Renal cortex interstitium (tissue), 11 donors: ENCODE measurements around the gene ITPRID1. TPM values are rescaled to one million over a fixed set of nuclear protein-coding genes. Genes with fewer than 3 reads are reported as not detected.

Experiments used
- DNase-seq, 11 donors: peaks; one replicate each; pipeline ENCODE4 v3.0.0-alpha.2; 2013; ENCODE audit warnings: low read depth in 9 of 11, low spot score in 4 of 11; ENCODE audit errors: extremely low read depth in 1 of 11
- polyA plus RNA-seq, 3 donors: library from polyadenylated mRNA; unstranded; fragments of 120-200 nt; gene quantifications; one replicate each; pipeline ENCODE4 v1.2.1, GENCODE V29; 2013; ENCODE audit not compliant: insufficient read length in 3 of 3

The ITPRID1 gene
- polyA plus RNA-seq, 3 donors = not detected

DNA sequence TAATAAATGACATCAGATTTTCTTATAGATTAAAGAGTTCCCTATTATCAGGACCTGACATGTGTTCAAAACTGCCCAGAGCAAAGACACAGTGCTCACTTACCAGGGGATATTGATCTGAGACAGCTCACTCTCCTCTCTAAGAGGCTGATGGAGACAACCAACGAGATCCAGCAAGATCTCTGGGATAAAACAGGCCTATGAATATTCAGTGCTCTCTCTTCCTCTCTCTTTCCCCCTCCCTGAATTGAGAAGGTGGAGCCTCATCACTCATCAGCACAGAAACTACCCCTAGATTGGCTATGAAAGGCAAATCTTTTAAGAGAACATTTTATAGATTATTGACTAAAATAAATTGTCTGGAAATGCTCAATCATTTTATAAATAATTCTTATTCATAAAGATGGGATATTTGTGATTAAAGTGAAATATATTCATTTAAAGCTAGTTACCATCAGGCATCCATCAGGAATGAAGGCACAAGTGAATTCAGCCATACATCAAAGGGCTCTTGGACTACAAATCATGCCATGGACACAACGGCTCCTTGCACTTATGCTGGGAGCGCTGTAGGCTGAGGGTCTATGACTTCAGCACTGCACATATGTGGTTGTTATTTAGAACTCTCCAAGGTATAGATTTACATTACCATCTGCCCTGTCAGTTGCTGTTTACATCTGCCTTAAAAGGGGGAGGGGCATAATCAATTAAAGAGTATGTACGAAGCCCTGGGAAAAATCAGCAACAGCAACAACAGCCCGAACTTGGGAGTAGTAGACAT lies 169.7 kb downstream of the ITPRID1 start:
- DNase-seq = no peak

DNA sequence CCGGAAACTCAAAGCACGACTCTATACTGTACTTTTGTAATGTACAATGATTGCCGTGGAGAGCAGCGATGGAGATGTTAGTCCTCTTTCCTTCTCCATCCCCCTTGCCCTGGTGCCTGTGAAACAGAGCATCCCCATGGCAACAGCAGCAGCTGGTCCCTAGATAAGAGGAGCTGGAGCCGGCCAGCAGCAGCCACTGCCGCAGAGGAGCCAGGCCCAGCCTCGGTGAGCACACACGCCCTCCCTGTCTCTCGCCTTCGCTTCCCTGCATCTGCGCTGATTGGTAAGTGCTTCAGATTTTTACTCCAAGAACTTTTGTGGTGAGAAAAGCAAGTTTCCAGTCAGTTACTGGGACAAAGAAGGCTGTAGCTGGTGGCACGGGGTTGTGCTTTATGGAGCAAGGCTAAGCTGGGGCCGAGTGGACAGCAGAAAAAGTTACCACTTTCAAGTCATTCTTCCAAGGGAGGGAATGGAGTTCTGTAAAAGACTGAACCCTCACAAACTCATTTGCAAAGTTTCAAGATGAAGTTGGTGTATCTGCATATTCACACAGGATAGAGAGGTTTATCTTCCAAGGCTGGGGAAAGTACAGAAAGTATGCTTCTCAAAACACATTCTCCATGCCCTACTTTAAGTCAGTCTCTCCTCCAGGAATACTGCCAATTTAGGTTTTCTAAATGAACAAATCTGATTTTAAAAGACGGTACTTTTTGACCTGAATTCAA lies 173.3 kb downstream of the ITPRID1 start, which contains the start of gene PPP1R17:
Gene PPP1R17 (plus strand): TSS at position 192 of the 725 bp plus-strand sequence. CDS start 5,227 bp downstream, outside the sequence.
- DNase-seq = peak in 2 of 11 donors; percentile 5 to 7

DNA sequence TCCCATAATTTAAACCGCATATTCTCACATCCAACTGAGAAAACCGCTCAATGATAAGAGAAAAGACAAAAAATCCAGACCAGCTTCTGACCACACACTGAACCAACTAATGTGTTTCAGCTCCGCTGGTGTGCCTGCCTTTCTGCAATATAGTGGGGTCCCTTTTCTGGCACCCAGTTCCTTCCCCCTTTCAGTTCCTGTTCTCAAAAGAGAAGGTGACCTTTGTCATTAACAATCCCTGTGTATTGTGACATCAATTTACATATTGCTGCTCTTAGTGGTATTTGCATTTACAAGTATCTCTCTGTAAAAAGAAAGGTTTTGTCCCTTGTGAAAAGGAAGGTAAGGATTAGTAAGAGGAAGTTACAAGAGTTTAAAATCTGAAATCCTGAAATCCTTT lies 174.5 kb downstream of the ITPRID1 start:
- no peak for DNase-seq

DNA sequence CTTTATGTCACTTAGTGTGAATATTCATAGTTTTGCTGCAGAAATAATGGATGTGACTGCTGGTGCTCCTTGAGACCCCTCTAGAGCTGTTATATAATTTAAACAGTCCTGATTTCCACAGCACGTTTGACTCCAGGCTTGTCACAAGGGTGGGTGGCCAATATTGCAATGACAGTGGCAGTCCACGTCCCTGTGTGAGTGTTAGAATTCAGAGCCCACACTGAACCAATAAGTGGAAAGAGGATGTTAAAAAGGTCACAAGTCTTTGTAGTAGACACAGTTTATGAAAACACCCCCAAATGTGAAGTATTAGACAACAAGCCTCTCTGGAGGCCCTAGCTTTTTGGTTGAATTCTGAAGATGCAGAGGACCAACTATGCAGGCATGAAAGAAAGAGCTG lies 175.1 kb downstream of the ITPRID1 start:
- DNase-seq = no peak

DNA sequence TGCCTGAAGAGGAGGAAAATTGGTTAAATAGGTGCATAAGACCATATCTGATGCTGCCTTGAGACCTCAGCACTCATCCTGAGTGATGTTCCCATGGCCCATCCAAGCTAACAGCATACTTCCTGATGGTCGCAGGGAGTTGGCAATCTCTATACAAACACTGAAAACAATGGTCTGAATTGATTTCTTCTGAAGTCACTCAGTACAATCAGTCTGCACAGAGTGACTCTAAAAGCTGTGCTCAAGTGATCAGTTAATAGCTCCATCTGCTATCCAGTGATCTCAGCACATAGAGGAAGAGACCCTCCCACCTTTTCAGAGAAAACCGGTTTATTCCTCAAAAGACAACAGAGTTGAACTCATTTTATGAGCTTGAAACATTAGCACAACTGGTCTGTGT lies 177.0 kb downstream of the ITPRID1 start:
- no peak for DNase-seq

DNA sequence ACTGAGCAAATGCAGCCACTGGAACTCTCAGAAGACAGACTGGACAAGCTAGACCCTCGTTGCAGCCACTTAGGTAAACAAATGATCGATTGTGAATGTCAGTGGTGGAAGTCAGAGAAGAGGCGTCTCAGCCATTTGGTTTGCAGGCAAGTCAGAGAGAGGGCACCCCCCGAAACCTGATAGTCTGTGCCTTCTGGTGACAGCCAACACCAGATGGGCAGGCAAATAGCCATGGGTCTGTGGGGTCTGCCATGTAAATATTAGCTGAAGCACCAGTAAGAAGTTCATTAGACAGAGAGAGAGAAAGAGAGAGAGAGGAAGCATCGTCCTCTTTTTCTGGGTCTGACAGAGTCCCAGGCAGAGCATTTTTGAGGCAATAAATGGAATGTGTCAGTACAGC lies 178.6 kb downstream of the ITPRID1 start:
- no peak for DNase-seq

DNA sequence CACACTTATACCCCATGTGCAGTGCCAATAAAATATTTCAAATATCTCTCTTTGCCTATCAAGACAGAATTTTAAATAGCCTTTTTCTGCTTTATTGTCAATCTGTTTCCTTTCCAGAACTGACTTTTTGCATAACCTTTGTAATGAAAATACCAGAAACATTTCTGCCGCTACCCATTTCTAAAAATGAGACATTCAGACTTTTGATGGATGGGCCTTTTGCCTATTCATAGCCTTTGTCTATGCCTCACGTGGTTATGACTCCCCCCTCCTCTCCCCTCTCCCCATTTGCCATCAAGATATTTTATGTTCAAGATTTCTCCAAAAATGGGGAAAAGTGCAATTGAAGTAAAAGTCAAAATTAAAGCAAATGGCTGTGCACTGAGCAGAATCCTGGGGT lies 179.0 kb downstream of the ITPRID1 start:
- DNase-seq = no peak

DNA sequence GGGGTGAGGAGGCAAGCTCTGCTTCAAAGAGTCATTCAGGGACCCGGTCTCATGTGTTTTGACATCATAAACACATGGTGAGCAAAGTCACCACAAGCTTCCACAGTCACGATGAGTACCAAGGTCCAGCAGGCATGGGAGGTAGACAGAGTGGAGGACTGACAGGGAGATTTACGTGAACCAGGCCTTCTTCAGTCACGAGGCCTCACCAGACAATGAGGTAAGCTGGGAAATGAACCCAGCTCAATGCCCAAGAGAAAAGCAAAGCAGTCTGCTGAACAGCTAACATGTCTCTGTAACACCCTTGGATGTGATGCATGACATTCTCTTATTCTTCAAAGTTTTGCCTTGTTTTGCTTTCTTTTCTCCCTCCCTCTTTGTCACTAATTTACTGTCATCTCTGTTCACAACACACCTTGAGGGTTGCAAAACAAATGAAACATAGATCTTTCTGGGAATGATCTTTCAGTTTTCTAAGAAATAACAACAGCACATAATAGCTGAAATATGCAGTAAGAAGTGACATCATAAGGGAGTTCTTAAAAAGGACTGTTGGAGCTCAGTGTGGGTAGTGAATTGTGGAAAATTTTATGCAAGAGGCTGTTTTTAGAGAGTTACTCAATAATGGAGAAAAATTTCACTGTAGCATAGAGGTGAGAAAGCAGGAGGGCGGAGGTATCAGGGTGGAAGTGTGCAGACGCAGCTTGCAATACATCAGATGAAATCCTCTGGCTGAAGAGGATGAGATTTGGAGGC lies 182.1 kb downstream of the ITPRID1 start:
- DNase-seq = no peak

DNA sequence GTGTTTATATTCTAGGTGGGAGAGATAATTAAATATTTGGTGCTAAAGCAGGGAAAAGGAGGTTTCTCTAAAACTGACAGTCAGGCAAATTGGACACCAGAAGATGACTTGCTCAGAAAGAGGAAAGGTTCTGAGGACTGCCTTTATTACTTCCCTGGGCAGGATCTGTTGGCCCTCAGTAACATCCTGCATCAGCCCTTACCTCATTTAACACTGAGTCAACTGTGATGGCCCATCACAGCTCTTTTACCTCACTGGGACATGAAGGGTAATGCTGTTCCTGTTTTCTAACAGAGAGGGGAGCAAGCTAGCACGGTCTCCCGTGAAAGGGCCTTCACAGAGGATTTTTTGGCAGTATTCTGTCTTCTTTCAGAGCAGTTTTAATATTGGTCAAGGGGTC lies 185.2 kb downstream of the ITPRID1 start:
- no peak for DNase-seq

DNA sequence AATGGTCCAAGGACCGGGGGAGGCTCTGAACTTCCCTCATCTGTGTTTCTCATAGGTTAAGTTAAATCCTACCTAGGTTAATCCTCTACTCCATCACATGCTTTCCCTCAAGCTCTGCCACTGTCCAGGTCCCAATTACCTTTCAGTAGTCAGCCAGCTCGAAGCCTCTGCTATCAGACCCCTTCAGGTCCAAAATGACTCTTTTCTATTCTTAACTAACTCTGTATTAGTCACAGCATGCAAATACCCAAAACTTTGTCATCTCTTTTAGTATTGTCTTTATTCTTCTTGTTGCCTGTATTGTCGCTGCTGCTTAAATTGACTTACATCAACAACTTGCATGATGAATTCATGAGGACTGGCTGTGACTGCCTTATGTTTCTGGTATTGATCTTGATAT lies 188.5 kb downstream of the ITPRID1 start:
- DNase-seq = no peak

DNA sequence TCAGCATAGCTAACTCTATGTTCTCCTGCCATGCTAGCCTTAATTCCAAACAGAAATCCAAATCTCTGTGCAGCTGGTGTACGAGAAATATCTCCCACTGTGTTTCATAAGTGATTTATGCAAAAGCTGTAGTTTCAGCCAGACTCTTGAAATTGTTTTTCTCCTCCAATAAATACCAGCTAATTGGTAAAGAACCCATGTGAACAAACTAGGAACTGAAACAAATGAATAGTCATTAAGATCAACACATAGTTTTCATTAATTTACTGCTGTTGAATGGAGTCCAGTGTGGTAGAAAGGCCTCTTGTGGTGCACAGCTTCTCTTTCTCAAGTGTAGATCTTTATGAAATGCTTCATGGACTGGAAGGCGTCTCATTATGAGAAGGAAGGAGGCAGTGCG lies 191.5 kb downstream of the ITPRID1 start:
- no peak for DNase-seq

DNA sequence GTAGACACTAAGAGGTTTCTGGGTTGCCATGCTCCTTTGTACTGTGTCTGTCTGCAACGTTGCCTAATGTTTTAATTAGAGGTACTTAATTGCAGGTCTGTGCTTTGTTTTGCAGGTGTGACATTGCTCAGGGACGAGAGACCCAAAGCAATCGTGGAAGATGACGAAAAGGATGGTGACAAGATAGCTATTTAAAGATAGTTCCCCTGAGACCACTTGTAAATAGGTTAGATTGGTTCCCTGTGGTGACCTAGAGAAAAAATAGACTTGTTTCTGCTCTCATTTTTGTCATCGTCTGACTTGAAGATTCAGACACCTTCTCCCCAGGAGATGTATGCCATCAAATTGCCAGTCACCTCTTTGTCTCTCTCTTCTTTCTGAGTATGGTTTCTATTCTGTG lies 193.2 kb downstream of the ITPRID1 start:
- DNase-seq = no peak

Other genes with a start within 250 kb of the ITPRID1 start
- under 1 TPM in 1 of 3 donors, not detected in 2; 0.14 TPM for gene NEUROD6, start 173.4 kb upstream of the ITPRID1 start, polyA plus RNA-seq
- not detected for gene PPP1R17, start 173.1 kb downstream of the ITPRID1 start, polyA plus RNA-seq